Stimulated activated CD8-positive, alpha-beta memory T cell treated with anti-CD3 and anti-CD28 coated beads, Interleukin-15, amount 100 ng/mL, for 4 hours (primary cell): Measurements from ENCODE around the gene TCF4.

Experiments used
- DNase-seq, 2 donors: peaks; one replicate each; pipeline ENCODE4 v3.0.0-alpha.2; 2020; ENCODE audit warnings: low read depth in 2 of 2

TCF4 gene

DNA sequence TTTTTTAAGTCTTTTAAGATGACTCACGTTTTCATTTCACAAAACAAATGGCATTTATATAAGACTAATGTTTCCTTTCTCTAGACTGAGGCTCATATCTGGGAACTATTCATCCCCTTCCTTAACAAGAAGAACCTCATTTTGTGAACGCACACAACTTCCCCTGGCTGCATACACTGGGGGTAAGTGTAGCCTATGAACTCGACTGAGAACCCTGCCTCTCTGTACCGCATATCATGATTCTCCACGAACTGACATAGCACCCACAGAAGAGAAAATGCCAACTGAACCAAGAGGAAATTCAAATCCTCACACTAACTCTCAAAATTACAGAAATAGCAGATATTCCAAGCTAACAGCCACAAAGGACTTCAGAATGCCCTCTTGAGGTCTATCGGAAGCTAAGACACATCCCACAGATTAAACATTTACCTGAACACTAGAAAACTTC lies 236.7 kb downstream of the TCF4 start:
- DNase-seq: no peak

DNA sequence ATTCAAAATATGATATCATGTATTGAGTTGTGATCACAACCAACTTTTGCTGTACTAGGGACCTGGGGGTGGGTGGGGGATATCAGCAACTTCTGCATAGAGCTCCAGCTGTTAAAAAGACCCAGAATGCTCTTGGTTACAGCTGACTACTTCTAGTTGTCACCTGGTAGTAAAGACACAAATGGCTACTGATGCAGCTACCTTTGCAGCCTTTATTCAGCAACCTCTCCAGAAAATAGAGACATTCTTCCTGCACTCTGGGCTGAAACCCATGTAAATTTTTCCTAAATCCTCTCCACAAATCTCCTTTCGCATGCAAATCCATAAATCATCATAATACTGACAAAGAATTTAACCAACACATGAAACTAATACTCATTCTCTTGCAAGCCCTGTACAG lies 238.3 kb downstream of the TCF4 start:
- DNase-seq: no peak

DNA sequence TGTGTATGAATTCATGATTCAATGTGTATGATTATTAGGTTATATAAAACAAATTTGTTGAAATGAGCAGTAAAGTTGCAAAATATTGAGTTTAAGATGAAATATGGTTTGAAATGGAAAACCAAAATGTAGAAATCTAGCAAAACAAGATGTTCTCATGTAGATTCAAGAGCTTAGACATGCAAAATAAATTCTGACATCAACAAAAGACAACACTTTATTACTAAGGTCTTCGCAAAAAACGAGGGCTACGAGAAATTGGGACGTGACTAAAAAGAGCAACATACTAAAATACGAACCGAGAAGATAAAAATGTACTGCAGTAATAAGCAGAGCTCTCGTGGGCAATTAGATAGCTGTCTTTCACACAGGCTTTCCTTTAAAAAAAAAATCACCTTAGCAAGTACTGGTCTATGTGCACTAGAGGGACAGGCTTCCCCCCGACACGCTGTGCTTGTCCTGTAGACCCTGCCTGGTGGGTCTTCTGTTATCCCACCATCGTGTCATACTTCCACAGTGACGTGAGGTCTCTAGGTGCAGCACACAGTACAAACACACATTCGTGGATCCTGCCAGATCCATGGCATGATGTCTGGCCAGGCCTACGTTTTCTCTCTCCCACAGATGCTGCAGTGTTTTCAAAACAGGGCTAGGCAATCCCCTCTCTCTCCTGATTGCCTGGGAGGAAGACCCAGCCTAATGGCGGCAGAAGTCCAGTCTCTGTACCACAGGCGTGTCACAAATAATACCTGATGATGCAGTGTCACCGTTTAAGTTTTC lies 240.8 kb downstream of the TCF4 start:
- no peak for DNase-seq

DNA sequence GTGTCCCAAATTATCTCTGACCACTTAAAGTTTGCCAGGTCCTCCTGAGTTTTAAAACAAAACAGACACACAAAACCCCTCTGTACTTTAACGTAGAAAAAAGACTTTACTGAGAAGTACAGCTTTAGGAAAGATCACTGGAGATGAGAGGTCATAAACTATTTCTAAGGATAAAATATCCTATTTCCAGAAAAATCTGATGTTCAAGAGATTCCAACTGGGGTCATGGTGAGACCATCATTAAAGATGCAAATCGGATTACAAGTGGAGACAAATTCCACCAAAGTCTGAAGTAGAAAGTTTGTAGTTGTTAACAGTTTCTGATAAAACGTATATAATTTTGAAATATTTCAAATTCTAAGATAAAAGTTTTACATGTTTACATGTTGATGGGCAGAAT lies 241.6 kb downstream of the TCF4 start:
- no peak for DNase-seq

DNA sequence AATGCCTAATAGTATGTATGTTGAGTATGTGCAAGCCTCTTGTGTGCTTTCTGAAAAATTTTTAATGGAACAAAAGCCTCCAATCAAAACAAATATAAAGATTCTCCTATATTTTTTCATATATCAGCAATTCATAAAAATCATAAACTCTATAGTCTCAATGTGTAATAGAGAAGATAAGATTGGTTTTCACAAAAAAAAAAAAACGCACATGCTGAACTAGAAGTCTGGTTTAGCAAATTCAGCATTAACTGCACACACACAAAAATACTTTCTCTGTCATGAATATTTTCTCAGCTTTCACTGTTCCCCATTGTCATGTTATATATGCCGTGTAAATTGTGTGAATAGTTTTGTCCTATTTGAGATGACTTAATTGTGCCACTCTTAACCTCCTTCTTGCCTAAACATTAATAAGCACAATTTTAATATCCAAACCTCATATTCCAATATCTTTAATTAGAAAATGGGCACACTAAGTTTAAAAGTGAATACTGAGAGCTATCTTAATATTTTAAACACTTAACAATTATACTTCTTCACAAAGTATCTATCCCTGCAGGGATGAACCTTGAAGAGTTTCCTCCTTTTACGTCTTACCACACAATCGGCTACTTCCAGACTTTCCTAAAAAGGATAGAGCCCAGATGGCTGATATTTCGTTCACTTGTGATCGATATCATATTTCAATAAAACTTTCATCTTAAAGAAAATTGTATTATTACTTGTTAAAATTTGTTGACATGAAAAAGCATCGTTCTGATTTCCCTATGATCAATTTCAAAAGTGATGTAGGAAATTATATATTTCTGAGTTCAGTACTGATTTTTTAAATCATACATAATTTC lies 242.7 kb downstream of the TCF4 start:
- DNase-seq: no peak

DNA sequence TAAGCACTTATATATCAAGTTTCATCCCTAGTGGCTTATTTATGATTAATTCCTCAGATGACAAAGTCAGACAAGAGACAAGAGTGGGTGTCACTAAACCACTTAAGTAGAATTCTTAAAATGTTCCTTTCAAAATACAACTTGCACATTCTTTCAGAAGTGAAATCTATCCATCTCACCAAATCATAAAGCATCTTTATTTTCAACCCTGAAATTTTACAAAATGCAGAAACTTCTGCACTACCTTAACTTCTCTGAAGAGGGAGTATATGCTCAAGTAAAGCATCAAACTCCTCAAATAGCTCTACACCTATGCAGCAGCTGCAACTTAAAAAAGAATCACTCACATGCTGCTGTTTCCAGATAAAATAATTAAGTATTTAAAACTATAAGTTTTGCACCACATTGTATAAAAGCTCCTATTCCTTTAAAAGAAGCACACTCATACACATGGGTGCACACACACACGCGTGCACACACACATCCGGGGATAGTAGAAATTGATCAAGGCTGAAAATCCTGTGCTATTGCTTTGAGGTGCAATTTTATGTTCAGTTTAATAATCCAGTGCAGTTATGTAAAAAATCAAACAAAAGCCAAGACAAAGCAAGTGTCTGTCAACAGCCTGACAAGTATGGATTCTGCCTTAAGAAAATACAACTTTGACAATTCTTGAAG lies 244.5 kb downstream of the TCF4 start:
- DNase-seq: no peak

DNA sequence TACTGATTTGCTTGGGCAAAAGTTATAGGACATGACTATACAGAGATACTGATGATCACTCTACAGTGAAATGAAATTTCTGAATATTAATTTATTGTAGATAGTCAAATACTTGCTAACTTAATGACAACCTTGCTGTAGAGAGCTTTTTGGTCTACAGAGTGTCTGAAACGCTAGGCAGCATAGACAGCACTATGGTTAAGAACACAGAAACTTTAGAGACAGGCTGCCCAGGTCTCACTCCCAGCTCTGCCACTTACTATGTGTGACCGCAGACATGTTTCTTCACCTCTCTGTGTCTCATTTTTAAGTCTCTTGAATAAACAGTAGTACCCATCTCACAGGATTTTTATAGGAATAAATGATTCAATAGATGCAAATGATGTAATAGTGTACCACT lies 247.0 kb downstream of the TCF4 start:
- DNase-seq: no peak

DNA sequence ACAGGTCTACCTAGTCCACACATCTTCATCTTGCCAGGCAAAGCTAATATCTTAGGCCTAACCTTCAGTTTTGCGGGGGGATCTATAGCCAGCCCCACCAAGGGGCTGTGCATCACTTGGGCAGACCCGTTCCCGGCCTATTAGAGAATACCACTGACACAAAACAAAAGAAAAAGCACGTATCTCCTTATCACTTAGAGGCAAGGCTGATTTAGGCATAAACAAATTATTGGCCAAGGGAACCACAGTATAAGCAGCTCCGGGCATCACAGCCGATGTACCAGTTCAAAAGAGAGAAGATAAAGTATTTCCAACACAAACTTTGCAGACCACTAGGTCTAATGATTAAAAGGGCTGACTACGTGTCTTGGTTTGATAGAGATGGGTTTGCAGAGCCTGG lies 248.0 kb downstream of the TCF4 start:
- no peak for DNase-seq

DNA sequence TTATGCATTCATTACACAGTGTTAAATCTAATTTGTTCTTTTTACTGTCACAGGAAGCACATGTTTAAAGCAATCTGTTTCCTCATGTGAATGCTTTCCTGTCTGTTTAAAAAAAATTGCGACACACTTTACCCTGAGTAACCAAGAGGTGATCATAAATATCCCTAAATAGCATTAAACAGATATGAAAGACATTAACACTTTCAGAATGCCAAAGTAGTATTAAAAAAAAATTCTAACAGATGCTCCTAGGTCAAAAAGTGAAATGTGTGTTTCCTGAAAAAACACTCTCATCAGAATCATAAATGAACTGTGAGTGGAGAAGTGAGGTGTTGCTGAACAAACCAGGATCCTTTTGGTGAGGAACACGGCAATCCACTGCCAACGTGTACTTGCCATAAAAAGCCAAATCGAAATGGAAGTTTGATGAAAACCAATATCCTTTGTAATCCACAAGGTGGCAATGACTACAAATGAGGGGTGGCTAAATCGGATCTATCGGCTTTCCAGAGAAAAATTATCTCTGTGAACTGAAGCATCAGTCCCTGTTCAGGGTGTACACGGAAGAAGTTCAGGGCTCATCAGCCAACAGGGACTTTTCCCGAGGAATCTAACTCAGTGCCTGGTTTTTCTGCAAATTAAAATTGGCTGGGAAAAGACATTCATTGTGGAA lies 248.9 kb downstream of the TCF4 start:
- no peak for DNase-seq

DNA sequence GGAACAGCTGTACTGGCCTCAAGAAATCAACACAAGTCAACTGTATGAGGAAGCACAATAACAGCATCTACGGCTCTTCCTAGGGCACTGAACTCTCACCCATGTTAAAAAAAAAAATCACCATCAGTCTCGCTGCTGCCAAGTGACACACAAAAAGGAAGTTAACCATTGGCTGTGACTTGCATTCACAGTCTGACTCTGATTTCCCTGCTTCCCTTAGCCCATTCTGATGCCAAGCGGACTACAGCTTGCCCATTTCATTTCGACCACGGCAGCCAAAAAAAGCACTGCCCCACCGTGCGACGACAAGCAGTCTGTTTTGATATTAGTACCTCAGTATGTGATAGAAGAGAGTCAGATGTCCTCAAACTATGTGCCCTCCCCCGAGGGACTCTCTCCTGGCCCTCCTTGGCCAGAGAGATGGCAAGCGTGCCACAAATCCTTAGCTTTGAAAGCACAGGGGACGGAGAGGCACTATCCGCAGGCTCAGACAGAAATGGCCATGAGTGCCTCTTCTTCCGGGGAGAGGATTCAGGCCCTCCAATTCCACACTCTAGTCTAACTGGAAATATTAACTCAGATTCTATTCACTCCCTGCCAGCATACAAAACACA lies 250.0 kb downstream of the TCF4 start:
- DNase-seq: no peak

DNA sequence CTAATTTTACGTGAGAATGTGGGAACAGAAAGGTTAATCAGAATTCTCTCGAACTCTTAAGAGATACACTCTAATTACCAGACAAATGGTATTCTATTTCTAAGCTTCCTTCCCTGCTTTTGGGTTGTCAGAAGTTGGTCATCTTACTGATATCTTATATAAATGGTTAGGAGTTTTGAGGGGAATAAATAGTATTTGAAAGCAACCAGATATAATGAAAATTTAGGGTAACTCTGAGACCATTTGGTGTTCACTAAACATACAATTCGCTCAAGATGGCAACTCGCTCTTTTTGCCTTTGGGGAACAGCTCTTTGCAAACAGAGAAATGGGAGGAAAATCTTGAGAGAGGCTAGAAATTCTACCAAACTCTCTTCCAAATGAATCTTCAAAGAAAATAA lies 250.9 kb downstream of the TCF4 start:
- no peak for DNase-seq

DNA sequence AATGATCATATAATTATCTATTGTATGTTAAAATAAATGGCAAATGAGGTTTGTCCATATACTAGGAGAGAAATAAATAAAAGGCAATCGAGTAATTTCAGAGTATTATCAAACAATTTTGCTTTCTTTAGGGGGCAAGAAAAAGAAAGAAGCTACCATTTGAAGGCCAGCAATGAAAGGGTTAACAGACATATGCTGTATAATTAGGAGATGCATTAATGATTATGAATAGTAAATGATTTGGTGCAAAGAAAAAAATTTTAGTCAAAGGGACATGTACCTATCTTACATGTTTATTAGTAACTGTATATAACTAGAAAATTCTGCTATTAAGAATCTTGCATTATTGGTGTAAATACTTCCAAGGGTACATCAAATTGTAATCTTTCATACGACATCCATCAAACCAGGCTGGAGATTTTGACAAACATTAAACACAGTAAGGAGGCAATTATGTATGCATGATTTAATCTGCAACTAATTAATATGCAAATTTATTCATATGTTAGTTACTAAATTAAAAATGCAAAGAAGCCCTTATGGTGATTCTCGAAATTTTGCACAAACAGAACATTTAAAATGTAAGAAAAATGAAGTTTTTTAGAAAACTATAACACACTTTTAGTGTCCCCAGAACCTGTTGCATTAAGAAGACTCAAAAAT lies 251.4 kb downstream of the TCF4 start:
- no peak for DNase-seq

DNA sequence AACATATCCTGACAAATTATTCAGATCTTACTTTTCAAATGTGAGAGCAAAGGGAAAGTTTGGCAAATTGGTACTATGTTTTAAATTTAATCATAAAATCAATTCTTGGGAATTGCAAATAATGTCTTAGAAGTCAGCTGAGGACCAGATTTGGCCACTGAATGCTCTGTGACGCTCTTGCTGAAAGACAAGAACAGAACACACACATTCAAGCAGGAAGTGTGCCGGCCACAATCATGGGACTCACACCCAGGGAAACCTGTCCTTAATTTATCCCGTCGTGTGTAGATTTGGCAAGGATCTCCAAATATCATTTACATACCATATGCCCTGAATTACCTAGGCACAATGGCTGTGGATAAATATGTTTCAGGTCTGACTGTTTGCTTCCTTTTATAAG lies 253.1 kb downstream of the TCF4 start:
- DNase-seq: no peak

DNA sequence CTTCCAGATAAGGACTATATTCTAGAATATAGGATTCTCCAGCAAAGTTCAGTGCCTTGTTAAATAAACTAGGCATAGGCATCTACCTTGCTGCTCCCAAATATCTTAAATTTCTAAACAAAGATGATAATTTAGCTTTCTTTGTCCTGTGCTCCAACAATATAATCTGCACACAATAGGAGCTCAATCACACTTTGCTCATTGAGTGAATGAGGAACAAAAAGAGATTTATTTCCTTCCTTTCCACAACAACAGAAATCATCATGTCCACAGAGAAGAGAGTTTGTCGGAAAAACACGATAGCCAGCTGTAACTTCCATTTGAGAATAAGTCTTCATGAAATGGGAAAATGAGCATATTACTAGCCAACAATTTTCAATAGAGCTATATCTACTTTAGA lies 256.7 kb downstream of the TCF4 start:
- DNase-seq: no peak

DNA sequence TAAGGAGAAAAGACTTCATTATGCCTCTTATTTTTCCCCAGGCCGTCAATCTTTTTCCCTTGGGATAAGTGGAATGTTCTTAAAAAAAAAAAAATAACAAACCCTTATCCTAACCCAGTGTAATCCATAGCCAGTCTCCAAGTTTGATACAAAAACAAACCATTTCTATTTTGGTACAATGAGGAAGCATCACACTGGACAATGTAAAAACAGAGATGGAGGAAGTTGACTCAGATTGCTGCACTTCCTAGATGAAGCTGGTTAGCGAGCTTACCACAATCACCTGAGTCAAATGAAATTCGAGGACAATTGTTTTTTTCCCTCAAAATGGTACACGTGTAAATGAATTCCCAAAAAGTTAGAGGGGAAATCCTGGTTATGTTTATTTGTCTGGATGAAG lies 259.7 kb downstream of the TCF4 start:
- no peak for DNase-seq

DNA sequence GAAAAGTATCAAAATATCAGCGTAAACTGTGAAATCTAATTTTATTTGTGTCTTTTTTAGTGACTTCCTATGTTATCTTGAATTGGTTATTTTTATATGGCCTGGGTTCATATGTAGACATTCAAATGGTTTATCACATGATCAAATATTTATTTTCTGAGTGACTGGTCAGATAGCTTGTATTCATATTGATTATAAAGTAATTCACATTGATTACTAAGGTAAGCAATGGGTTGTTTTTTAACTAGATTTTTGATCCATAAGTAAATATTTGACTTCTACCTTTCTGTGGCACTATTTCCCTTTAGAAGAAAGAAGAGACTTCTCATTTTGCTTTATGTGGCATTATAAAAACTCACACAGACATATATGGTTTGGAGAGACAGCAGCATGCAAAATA lies 260.5 kb downstream of the TCF4 start:
- DNase-seq: no peak

DNA sequence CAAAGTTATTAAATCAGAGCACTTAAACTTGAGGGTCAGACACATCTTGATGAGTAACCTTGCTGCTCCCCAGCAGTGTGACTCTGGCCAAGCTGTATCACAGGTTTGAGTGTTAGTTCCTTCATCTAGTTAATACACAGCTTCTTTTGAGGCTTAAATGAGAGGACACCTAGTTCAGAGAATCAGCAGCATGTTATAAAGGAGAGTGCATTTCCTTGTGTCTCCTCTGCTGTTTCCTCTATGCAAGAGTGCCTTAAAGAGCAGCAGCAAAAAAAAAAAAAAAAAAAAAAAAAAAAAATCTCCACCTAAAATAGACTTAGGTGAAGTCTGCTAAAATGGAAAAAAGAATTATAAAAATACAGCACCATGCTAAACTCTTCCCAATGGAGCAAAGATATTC lies 261.9 kb downstream of the TCF4 start:
- DNase-seq: no peak

DNA sequence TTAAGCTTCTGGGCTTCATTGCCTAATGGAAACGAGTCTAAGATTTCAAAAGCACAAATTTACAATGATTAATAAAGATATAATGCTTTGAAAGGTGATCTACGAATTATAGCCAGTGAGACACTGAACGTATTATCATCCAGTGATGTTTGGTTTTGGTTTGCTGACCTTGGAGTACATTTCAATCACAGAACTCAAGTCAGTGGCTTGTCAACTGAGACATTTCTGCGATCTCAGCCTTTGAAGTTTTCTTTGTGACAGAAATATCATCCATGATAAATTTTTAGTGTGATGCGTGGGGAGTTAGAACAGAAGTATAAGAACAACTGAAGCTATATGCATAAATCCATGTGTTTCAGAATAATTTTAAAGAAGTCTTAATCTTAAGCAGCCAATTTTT lies 263.8 kb downstream of the TCF4 start:
- no peak for DNase-seq

DNA sequence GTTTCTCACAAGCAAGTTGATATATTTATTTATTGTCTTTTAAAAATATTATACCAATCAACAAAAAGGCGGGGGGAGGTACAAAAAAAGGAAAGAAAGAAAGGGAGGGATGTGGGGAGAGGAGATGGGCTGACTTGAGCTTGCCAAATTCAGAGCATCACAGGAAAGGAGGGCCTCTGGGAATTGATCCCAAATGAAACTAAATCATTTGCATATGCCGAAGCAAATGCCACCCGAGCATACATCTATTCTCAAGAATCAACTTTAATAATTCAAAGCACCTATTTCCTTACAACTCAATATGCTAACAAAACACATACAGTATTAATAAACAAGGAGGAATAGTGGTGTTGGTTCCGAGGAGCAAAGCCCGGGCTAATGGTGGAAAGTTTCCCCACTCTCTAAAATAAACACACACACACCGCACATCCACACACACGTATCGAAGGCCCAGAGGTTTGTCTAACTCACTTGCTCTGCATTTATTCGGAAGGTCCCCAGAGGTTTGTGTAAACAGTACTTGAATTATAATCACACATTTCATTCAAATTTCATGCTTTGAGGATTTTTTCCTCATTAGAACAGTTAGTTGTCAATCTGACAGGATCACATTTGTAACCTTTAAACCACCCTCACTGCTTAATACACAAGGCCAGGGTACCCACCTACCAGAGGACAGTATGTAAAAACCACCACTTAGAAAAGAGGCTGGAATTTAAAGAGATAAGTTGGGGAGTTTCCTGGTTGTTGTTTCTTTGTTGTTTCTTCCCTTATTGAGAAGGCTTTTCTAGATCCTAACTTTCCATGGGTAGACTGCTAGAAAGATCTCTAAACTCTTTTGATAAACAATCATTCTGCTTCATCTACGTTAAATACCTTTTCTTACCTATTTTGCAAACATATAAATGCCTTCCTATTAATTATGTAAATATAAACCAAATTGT lies 264.7 kb downstream of the TCF4 start:
- no peak for DNase-seq

DNA sequence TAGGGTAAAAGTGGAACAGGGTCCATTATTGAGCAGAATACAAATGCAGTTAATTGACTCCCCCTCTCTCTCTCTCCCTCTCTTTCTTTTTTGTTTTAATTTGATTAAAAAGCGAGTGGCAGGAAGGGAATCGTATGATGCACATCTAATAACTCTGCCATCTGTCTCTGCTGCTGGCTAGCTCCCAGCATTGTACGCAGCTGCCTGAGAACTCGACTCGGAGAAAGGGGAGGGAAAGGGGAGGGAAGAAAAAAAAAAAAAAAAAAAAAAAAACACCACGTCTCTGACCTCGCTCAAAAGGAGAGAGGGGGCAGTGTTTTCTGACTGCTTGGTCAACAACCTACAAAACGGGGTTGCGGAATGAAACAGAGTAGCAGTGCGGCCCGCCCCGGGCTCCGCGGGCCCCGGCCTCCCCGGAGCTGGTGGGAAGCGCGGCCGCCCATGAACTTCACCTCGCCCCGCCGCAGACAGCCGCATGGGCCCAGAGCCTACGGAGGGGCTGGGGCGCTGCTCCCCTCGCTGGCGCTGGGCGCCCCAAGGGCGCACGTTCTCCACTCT lies 265.7 kb downstream of the TCF4 start:
- no peak for DNase-seq
